Gastroesophageal sphincter (tissue), 4 donors: ENCODE data around the gene PEAK1. TPM values are rescaled to one million over a fixed set of nuclear protein-coding genes. Genes with fewer than 3 reads are reported as not detected.

Source experiments
- ATAC-seq: fragments of 150-250 bp; one replicate; pipeline ENCODE4 v1.9.1; 2016; ENCODE audit warnings: mild to moderate bottlenecking, moderate library complexity
- H3K27ac ChIP-seq, 4 donors: fragments of 200-600 bp; sonication (generic) in 3 of 4; 1 replicate in 3 of 4; 2 replicates in 1 of 4; pipeline ENCODE4 v1.5.1; 2016 to 2019
- H3K27me3 ChIP-seq: fragments of 200-600 bp; sonication (generic); one replicate; pipeline ENCODE4 v1.5.1; 2019
- H3K36me3 ChIP-seq, 2 donors: fragments of 200-600 bp; sonication (generic); one replicate each; pipeline ENCODE4 v1.5.1; 2019; ENCODE audit warnings: control low read depth in 1 of 2
- H3K4me1 ChIP-seq, 3 donors: fragments of 200-600 bp; sonication (generic); 1 replicate in 2 of 3; 2 replicates in 1 of 3; pipeline ENCODE4 v1.5.1; 2016 to 2019; ENCODE audit warnings: control low read depth in 2 of 3
- H3K4me3 ChIP-seq, 2 donors: fragments of 200-600 bp; sonication (generic); one replicate each; pipeline ENCODE4 v1.5.1; 2019; ENCODE audit warnings: mild to moderate bottlenecking in 1 of 2, moderate library complexity in 1 of 2
- H3K9me3 ChIP-seq, 3 donors: fragments of 200-600 bp; sonication (generic); one replicate each; pipeline ENCODE4 v1.5.1; 2017 to 2019; ENCODE audit warnings: control low read depth in 2 of 3
- CTCF ChIP-seq, 4 experiments: fragments of 200-600 bp in 2 of 4; fragments of 450-650 bp in 2 of 4; sonication (generic) in 1 of 4; IDR thresholded peaks; one replicate each; pipeline ENCODE4 v1.5.1; 2017 to 2019; ENCODE audit warnings: antibody characterized with exemption in 4 of 4, mild to moderate bottlenecking in 2 of 4, moderate library complexity in 2 of 4
- EP300 ChIP-seq: sonication (generic); formaldehyde crosslinking; IDR thresholded peaks from one replicate; pipeline ENCODE4 v1.6.1; 2017; ENCODE audit warnings: antibody characterized with exemption, mild to moderate bottlenecking
- POLR2A ChIP-seq, 2 donors: fragments of 450-650 bp; IDR thresholded peaks; one replicate each; pipeline ENCODE4 v1.6.1; 2017; ENCODE audit warnings: antibody characterized with exemption in 2 of 2, mild to moderate bottlenecking in 2 of 2, moderate library complexity in 1 of 2
- POLR2AphosphoS5 ChIP-seq: sonication (generic); formaldehyde crosslinking; IDR thresholded peaks from one replicate; pipeline ENCODE4 v1.6.1; 2017; ENCODE audit warnings: antibody characterized with exemption
- WGBS, 2 donors: methylation state at CpG; one replicate each; pipeline ENCODE4 v1.1.5; 2018; ENCODE audit warnings: low coverage in 1 of 2; 5-methylcytosine and 5-hydroxymethylcytosine counted together
- total RNA-seq, 4 donors: library from RNA; depleted of rRNA; stranded (reverse); fragments of >200 nt; gene quantifications; one replicate each; pipeline ENCODE4 v1.1.0, GENCODE V29; 2016

PEAK1 gene
- total RNA-seq, 4 donors from 2014 or later, result 59.5 to 170 (median 91.6) TPM

DNA sequence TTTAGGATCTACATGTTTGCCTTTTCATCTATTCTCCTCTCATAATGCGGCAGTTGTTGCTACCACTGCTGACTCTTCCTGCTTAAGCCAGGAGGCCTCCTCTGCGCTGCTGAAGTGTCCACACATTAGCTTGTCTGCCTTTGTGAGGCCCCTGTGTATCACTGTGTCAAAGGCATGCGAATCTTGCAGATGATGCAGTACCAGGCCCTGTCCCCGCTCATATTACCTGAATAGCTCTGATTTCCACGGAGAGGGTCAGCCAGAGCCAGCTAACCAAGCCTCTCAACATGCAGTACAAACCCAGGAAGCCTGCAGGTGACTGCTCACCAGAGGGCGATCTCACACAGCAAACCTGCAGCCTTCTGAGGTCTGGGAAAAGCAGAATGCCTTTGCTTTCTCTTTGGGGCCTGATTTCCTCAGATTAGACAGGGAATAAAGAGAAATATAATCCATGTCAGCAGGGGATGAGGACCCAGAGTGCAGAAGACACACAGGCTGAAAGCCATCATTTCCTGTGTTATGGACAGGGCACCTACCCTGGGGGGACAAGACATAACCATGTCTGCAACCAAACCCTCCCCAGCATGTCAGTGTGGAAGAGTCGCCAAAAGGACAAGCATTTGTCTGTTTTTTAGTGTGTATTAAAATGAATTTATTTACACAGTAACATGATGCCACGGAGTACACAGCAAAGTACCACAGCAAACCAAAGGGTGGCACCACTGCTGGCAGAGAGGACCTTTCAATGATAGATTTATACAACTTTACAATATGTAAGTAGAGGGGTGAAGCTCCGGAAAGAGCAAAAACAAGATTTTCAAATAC, 312.2 kb downstream of the PEAK1 start:
- ATAC-seq, result peak; percentile 58
- H3K4me1 ChIP-seq, result peaks cover 0 to 30% (median 0%) of the 10 kb centered on the region in 3 donors
- WGBS, 2 donors, result 44 to 58% methylated on average over 5 to 8 of the region's 9 CpGs
- peaks cover 0 to 13% of the 10 kb centered on the region in 2 donors for H3K36me3 ChIP-seq
- no peak overlapping the region for H3K4me3 ChIP-seq
- H3K27ac ChIP-seq, result peak overlapping the region in 1 of 4 donors; percentile 26
- H3K27me3 ChIP-seq, result no peaks in the 10 kb centered on the region
- no peak for TF ChIP-seq POLR2A (IDR thresholded peaks at IDR 0.05)
- no peak for TF ChIP-seq POLR2AphosphoS5
- TF ChIP-seq CTCF (IDR thresholded peaks at IDR 0.05), result peak; percentile 19 to 69 (median 44)
- no peak for TF ChIP-seq EP300
- no peaks in the 10 kb centered on the region for H3K9me3 ChIP-seq

GRCh38 chr15:77107068-77107467, 312.8 kb downstream of the PEAK1 start:
- Histone ChIP-seq H3K4me1 (peaks cover 0 to 30% (median 0%) of the 10 kb centered on the region in 3 donors), H3K27ac (peak overlapping the region in 2 of 4 donors; percentile 1 to 26), H3K9me3 (no peaks in the 10 kb centered on the region), H3K4me3 (no peak overlapping the region), H3K27me3 (no peaks in the 10 kb centered on the region), H3K36me3 (peaks cover 0 to 8% of the 10 kb centered on the region in 2 donors)
- WGBS, 2 donors, result 30 to 53% methylated on average over 2 of the region's 2 CpGs
- no peak for TF ChIP-seq POLR2AphosphoS5
- TF ChIP-seq CTCF (IDR thresholded peaks at IDR 0.05), result no peak
- TF ChIP-seq EP300, result no peak
- TF ChIP-seq POLR2A (IDR thresholded peaks at IDR 0.05), result no peak
- peak; percentile 66 for ATAC-seq

DNA sequence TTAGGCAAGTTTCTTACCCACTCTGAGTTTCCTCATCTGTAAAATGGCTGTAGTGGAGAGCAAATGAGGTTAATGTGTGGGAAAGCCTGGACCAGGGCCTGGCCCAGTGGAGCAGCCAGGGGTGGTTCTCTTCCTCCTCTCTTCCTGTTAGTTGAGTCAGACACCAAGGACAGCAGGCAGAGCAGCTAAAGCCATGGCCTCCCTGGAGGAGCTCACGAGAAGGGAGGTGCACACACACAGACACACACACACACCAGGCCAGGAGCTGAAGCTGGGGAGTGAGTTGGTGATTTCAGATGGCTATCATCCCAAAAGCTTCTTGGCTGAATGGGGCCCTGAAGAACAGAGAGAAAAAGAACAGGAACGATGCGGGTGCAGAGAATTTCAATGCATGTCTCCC, 315.7 kb downstream of the PEAK1 start:
- Histone ChIP-seq H3K4me3 (no peak overlapping the region), H3K36me3 (peaks cover 0 to under 1% of the 10 kb centered on the region in 2 donors), H3K27me3 (no peaks in the 10 kb centered on the region), H3K4me1 (peaks cover 0 to 30% (median 0%) of the 10 kb centered on the region in 3 donors), H3K9me3 (no peaks in the 10 kb centered on the region), H3K27ac (no peak overlapping the region)
- TF ChIP-seq EP300 (no peak), POLR2A (IDR thresholded peaks at IDR 0.05) (no peak), CTCF (IDR thresholded peaks at IDR 0.05) (no peak), POLR2AphosphoS5 (no peak)
- peak; percentile 45 for ATAC-seq
- 63 to 92% methylated on average over 2 to 3 of the region's 3 CpGs for WGBS, 2 donors

DNA sequence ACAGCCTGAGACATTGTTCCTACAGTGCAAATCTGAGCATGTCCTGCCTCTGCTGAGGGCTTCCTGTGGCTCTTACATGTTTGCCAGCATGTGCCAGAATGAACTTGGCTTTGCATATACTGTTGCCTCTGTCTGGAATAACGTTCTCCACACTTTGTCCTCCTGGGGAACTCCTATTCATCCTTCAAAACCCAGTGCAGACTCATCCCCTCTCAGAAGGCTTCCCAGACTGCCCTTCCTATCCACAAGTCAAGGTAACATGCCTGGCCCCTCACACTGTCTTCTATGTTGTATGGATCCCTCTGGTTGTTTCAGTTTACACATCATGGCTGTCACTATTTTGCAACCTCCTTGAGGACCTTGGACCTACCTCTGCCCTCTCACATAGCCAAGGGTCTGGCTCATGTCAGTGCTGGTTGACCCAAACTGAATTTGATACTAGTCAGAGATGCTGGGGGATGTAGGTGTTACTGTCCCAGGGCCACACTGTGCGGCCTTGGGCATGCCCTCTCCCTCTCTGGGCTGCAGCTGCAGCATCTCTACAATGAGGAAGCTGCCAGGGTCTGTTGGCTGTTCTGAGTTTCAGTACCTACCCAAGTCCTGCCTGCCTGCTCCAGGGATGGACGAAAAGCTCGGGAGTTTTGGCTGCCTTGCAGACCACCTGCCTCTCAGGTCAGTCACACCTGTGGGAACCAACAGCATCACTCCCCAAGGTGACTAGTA, 320.0 kb downstream of the PEAK1 start:
- Histone ChIP-seq H3K4me3 (no peak overlapping the region), H3K36me3 (no peaks in the 10 kb centered on the region), H3K9me3 (no peaks in the 10 kb centered on the region), H3K27ac (no peak overlapping the region), H3K4me1 (peaks cover 0 to 11% (median 0%) of the 10 kb centered on the region in 3 donors), H3K27me3 (no peaks in the 10 kb centered on the region)
- ATAC-seq, result no peak
- WGBS, 2 donors, result 70 to 88% methylated on average over 1 of the region's 4 CpGs
- no peak for TF ChIP-seq POLR2AphosphoS5
- no peak for TF ChIP-seq CTCF (IDR thresholded peaks at IDR 0.05)
- TF ChIP-seq POLR2A (IDR thresholded peaks at IDR 0.05), result no peak
- no peak for TF ChIP-seq EP300
